SK-N-MC (cell line): ENCODE measurements around the gene ARHGEF10L.

Experiments
- EZH2 ChIP-seq: fragments of 200-600 bp; sonication (generic); IDR thresholded peaks from one replicate; pipeline ENCODE4 v1.6.1; 2017; ENCODE audit warnings: antibody characterized with exemption
- FOXP2 ChIP-seq: optimal IDR thresholded peaks from 2 replicates; pipeline ENCODE3; 2011; ENCODE audit warnings: mild to moderate bottlenecking, moderate library complexity; ENCODE audit not compliant: insufficient read depth; ENCODE audit errors: extremely low read length, control extremely low read depth
- POLR2AphosphoS5 ChIP-seq: IDR thresholded peaks from 2 replicates; pipeline ENCODE4 v1.6.1; 2012; ENCODE audit warnings: mild to moderate bottlenecking, low read depth, low read length, borderline replicate concordance

- no peak for TF ChIP-seq POLR2AphosphoS5
- TF ChIP-seq EZH2: no peak
- no peak for TF ChIP-seq FOXP2
Observed at GRCh38 chr1:17675744-17676143, 136.2 kb downstream of the ARHGEF10L start.
